GM21447 (cell line): Measurements from ENCODE around the gene MFSD6.
"Not testable (repeated sequence)": the region's sequence is repeated elsewhere in the genome, so short reads cannot be mapped to it uniquely, and the experiment has no call there.

Experiments
- ATAC-seq: cut with Tn5 transposase; IDR thresholded peaks from one replicate; pipeline ENCODE4 v1.9.1; 2021; ENCODE audit not compliant: unreplicated experiment

MFSD6 gene

DNA sequence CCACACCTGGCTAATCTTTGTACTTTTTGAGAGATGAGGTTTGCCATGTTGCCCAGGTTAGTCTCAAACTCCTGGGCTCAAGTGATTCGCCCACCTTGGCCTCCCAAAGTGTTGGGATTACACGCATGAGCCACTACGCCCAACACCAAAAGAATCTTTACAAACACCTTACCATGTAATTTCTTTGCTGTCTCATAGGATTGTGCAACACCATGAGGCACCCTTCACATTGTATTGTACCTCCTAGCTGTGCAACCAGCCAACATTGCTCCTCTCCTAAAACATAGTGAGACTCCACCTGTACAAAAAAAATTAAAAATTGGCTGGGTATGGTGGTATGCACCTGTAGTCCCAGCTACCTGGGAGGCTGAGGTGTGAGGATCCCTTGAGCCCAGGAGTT is 3.1 kb upstream of the MFSD6 start:
- no peak for ATAC-seq

DNA sequence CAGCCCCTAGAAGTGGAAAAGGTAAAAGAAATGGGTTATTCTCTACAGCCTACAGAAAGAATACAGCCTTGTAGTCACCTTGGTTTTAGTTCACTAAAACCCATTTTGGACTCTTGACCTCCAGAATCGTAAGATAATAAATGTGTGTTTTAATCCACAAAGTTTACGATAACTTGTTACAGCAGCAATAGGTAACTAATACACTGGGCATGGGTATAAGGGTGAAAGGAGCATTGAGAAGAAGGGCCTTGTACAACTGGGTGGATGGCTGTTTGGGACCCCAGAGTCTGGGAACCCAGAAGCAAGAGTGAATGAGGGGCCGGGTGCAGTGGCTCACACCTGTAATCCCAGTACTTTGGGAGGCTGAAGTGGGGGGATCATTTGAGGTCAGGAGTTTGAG is 2.2 kb upstream of the MFSD6 start:
- no peak for ATAC-seq

DNA sequence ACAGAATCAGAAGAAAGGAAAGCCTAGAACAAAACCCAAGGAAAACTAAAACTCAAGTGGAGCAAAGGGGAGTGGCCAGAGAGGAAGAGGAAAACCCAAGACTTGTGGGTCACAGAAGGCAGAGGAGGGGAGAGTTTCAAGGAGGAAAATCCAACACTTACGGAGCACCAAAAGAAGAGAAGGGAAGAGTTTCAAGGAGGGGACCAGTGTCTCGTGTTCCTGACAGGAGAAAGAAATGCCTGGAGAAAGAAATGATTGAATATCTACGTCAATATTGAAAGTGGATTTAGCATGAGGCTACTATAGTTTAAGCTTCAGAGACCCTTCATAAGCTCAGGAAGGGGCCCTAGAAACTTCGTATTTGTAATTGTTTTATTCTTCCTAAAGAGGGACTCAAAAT is 1.4 kb upstream of the MFSD6 start:
- ATAC-seq: no peak

DNA sequence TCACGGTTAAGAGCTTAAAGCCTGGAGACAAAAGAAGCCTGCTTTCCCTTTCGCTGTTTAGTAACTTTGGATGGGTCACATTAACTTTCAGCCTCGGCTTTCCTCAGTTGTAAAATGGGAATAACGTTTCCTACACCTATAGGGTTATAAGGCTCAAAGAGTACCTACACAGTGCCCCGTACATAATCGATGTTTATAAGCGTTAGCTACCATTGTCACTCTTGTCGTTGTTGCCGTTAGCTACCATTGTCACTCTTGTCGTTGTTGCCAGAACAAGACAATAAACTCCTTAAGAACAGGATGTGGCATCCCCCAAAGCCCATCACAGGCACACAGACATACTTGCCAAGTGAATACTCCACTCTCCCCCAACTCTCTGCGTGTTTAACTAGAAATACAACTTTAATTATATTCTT is 901 bp upstream of the MFSD6 start:
- no peak for ATAC-seq

DNA sequence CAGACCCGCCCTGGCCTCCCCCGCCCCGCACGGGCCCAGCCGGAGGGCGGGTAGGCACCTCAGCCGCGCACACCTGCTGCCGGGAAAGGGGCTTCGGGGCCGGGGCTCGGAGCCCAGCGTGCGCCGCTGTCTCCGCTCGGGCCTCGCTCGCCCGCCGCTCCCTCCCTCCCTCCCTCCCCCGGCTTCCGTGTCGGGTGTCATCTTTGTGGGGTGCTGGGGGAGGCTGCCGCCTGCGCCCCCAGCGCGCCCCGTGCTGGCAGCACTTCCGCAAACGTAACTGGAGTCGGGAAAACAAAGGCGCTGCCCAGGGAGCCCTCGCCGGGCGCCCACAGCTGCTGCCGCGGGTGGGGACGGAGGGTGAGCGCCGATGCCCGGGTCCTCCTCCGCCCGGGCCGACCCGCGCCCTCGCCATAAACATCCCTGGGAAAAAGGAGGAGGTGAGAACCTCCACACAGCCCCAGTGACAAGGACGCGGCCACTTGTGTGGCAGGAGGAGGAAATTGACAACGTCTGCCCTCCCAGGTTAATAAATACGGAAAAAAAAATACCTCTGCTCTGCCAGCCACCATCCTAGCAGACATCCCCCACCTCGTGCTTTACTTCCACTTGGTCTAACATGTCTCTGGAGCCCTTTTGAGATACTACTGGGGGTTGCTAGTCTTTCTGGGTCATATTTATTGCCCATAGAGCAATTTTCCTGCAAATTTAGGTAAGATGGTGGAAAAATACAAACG is 550 bp downstream of the MFSD6 start:
- peak; percentile 75 for ATAC-seq

DNA sequence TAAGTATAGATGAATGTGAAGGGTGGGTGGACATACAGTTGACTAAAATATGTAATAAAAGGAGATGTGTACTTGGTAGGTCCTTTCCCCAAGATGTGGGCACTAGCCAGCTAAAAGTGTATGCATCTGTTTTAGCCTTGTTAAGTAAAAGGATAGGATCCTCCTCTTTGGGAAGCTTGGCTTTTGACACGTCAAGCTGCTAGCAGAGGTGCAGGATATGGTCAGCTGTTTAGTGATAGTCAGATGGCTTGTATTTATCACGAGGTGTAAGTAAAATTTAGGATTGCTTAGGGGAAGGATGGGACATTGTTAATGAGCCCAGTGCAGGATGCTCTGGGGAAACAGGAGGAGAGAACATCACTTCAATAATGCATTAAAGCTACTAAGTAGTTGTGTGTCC is 1.5 kb downstream of the MFSD6 start:
- ATAC-seq: no peak

DNA sequence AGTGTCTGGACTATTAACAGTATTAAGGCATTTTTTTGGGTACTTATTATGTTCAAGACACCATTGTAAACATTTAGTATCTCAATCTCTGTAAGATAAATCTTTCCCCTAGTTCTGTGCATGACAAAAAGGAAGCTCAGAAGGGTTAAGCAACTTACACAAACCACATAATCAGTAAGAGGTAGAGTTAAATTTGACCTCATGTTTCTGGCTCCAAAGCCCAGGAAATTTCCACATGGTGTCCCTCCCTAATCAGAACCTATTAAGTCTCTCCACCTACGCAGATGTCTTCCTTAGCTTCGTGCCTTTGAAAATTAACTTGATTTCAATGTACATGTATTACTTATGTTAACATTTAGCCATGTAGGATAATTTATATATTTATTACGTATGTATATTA is 2.0 kb downstream of the MFSD6 start:
- ATAC-seq: no peak

DNA sequence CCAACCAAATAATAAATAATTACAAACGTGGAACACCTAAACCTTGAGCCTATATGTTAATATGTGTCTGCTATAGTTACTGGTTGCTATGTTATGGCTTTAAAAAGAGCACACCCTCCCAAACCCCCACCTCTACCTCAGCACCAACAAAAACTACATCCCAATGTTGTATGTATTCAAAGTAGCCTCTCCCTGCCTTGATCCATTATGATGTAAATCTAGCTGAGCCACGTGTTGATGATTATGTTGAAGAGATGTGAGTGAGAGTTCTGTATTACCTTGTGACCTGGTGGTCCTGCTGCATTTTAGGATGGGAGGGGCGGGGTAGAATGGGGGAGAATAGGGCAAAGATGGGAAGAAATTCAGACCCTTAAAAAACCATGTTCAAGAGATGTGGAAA is 4.8 kb downstream of the MFSD6 start:
- no peak for ATAC-seq

DNA sequence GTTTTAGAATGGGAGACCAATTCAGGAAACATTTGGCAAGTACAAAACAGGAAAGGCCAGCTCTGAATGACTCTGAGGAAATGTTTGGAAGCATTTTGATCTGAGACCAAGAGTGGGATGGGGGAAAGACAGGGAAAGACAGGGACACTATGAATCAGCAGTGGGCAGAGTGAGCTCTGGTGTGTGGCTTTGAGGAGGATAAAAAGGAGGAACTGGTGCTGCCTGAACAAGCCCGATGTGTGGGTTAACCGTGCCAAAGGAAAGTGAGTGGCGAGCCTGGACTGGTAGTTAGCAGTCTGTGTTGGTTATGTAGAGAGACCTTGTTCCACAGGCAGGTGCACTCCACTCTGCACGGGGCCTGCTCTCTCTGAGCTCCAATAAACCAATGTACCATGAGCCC is 5.3 kb downstream of the MFSD6 start:
- no peak for ATAC-seq

DNA sequence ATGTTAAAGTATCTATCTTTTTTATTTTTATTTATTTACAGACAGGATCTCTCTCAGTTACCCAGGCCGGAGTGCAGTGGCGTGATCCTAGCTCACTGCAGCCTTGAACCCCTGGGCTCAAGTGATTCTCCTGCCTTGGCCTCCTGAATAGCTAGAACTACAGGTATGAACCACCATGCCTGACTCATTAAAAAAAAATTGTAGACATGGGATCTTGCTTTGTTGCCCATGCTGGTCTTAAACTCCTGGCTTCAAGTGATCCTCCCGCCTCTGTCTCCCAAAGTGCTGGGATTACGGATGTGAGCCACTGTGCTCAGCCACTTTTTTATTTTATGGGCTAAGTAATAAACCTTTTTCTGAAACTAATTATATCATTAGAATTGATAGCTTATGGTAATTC is 7.1 kb downstream of the MFSD6 start:
- no peak for ATAC-seq

DNA sequence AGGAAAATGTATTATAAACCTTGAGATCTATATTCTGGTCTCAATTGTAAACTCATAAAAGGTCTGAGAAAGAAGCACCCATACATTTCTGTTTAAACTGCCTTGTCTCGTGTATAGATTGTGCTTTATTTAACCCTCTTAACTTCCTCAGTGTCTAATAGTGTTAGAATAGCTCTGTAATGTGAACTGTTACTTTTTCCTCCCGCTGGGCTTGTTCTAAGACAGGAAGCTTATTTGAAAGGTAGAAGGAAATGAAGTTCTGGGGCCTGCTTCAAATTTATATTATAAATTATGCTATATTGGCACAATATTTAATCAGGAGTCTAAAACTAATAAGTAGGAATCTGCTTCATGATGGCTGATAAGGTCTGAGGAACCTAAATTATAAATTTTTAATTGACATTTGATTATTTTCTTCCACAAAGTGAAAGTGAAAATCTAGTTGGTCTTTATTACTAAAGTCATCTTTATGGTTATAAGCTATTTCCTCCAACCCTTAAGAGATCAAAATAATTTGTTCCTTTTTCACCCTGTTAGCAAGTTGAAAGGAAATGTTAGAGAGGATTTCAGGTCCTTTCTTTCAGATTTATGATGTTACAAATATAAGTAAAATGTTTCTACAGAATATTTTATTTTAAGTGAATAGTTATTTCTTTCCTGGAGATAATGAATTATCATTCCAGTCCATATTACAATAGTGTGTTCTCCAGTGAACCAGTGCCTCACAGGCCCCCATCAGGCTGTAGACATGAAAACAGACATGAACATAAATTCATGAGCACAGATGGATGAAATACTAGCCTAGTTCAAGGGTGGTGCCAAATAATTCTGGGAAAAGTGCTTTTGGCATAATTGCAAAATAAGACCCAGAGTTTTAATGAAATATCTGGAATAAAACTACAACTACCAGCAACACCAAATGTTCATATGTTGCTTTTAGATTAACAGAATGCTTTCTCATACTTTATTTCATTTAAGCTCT is 7.9 kb downstream of the MFSD6 start:
- ATAC-seq: peak; percentile 54

DNA sequence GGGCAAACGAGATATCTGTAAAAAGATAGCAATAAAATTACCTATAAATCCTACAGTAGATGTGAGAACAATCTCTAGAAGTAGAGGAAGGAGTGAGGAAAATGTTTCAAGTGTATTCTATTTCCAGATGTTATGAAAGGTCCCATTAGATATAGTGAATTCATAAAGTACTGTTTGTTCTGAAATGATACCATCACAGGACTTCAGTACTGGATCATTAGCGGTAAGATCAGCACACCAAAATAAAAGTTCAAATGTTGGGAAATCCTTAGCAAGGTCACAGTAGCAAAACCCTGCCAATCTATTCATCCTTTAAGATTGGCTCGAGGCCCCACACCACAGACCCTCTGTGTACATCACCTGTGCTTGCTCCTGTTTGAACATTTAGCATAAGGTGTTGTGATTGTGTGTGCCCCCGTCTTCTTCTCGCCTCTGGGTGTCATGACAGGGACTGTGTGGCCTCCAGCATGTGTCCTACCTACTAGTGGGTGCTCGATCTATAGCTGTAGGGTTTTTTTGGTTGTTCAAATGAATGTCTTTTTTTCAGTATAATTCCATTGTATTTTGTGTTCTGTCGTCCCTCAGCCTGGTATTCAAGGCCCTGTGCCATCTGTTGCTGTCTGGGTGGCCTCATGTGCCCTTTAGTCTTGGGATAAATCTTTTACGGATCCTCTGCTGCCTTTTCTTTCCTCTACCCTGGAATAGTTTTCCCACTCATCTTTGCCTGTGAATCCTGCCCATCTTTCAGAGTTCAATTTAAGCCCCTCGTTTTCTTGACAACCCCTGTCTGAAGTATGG is 9.1 kb downstream of the MFSD6 start:
- ATAC-seq: no peak

DNA sequence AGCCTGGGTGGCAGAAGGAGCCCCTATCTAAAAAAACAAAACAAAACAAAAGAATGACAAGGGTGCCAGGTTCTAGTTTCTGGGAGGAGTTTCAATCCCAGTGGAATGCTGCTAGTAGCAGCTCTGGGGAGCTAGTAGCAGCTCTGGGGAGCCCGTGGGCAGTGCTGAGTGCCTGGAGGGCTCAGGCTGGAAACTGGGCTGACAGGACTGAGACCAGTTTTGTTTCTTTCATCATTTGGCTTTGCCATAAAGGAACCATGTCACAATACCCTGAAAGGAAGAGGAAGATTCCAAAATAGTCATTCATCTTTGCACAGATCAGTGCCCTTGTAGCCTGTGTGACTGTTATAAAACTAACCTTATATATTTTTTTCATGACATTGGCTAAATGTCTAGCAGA is 10.6 kb downstream of the MFSD6 start:
- ATAC-seq: no peak

DNA sequence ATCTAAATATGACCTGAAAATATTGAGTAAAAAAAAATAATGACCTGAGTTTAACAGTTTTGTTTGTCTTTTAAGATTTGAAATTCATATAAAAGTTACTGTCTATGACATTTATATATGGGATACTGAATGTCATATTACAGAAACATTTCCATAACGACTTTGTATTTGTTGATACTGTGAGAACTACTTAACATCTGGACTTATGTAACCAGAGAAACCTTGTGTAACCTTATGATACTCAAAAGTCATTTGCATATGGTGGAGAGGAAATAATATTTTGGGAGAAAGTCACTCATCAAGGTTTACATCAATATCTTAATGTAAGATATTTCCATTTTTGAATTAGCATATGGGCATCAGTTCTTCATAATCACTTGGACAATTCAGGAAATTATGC is 12.6 kb downstream of the MFSD6 start:
- no peak for ATAC-seq

DNA sequence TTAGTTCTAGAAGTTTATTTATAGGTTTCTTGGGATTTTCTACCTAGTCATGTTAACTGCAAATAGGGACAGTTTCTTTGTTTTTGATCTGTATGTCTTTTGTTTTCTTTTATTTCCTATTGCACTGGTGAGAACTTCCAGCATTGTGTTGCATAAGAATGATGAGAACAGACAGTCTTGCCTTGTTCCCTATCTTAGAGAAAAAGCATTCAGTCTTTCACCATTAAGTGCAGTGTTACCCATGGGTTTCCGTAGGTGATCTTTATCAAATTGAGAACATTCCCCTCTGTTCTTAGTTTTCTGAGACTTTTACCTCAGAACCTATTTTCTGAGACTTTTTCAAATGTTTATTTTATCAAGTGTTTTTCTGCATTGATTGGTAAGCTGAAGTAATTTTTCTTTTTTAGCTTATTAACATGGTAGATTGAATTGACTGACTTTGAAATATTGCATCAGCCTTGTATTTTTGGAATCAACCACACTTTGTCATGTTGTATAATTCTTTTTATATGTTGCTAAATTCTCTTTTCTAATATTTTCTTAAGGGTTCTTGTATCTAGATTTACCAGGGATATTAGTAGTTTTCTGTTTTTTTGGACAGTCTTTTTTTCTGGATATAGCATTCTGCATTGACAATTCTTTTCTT is 17.2 kb downstream of the MFSD6 start:
- ATAC-seq: no peak

DNA sequence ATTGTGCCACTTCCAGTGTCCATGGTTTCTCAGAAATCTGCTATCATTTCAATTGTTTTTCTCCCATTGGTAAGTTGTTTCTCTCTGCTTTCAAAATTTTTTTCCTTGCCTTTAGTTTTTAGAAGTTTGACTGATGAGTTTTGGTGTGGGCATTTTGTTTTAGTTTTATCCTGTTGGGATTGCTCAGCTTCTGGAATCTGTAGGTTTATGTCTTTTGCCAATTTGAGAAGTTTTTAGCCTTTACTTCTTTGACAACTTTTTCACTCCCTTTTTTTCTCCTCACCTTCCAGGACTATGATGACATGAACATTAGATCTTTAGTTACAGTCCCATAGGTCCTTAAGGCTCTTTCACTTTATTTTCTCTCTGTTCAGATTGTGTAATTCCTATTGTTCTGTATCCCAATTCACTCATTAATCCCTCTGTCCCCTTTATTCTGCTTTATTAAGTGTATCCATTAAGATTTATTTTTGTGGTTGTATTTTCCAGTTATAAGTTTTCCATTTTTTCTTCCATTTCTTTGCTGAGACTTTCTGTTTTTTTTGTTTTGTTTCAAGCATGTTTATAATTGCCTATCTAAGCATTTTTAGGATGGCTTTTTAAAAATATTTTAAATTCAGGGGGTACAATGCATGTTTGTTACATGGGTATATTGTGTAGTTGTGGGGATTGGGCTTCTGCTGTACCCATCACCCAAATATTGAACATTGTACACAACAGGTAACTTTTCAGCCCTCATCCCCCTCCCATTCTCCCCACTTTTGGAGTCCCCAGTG is 17.9 kb downstream of the MFSD6 start:
- no peak for ATAC-seq

DNA sequence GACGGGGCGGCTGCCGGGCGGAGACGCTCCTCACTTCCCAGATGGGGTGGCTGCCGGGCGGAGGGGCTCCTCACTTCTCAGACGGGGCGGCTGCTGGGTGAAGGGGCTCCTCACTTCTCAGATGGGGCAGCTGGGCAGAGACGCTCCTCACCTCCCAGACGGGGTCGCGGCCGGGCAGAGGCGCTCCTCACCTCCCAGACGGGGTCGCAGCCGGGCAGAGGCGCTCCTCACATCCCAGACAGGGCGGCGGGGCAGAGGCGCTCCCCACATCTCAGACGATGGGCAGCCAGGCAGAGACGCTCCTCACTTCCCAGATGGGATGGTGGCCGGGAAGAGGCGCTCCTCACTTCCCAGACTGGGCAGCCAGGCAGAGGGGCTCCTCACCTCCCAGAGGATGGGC is 22.7 kb downstream of the MFSD6 start:
- not testable (repeated sequence) for ATAC-seq

DNA sequence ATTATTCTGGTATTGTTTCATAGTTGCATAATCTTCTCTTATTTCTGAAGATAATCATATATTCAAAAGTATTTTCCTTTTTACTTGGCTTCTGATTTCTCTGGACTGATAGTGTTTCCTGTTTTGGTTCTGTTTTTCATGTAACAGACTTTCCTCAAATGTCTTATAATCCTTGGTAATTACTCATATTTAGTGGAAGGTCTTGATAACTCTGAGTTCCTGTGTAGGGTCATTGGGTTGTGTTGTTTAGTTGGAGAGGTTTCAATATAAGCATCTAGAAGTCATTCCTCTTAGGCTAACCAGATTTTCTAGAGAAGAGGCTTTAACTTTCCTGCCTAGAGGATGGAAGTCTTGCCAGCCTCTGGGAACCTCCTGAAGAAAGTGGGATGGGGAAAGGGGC is 23.8 kb downstream of the MFSD6 start:
- ATAC-seq: no peak

DNA sequence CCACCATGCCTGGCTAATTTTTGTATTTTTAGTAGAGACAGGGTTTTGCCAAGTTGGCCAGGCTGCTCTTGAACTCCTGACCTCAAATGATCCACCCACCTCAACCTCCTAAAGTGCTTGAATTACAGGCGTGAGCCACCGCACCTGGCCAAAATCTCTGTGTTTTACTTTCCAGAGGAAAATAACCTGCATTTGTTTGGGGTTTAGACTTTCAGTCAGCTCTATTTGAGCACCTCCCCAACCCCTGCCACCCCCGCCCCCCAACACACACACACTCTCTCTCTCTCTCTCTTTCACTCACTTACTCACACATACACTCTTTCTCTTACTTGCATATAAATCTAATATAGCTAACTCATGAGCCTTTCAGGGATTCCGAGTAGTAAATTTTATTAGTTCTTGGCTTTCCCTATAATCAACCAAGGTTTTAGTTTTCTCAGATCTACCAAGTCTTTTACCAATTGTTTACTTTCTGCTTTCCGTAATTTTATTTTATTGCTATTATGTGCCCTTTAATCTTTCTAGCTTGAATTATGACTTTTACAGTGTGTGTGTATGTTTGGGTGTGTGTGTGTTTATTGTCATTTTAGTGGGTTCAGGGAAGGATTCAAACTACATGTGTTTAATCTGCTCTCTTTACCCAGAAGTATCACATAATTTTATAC is 24.5 kb downstream of the MFSD6 start:
- ATAC-seq: peak; percentile 45
